ENCODE results near the gene FPGT.
"Not testable (repeated sequence)": the region's sequence is repeated elsewhere in the genome, so short reads cannot be mapped to it uniquely, and the experiment has no call there.

Gene FPGT

DNA sequence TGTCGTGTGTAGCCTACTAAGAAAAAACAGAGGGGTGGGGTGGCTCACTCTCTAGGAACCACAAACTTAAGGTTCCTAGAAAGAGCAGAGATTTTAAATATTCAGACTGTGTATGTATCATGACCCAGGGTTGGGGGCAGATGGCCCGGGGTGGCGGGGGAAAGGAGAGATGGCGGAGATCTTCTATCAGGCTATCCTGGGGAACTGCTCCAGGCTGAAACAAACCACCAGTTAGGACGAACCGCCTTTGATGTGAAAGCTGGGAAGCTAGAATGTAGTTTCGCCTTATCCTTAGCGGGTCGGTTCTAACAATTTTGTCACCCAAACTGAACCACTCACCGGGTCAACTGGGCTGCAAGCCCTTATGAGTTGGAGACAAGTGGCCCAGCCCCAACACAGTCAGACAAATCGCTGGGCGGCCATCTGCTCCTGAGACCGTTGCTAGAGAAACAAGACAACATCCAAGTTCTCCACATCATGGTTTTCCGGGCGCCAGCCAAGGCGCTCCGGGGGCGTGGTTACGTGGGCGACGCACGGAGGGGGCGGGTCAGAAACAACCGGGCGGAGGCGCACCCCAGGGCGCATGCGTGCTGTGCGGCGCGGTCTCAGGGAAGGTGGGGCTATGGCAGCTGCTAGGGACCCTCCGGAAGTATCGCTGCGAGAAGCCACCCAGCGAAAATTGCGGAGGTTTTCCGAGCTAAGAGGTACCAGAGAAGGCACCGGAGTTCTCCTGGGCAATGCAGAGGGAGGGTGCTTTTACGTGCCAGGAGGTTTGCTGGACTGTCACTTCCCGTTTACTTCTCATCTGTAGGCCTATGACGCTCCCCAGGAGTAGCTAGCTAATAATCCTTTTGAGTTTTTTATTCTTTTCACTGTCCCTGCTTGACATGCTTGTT is at the start of gene FPGT, which contains the start of gene LRRIQ3:
TSS of gene FPGT (plus strand) at position 586 of the 896 bp plus-strand sequence. CDS start at position 623, 37 bp downstream.
TSS of gene LRRIQ3 (minus strand) at position 520 of the 896 bp plus-strand sequence. CDS start 14,492 bp downstream, outside the sequence.
- Mint-ChIP-seq H3K9me3 (no peaks in the 10 kb centered on the region), H3K27me3 (no peaks in the 10 kb centered on the region), H3K4me3 (peak within 1 kb of the TSS; percentile 89 to 92), H3K36me3 (no peaks in the 10 kb centered on the region), H3K27ac (peak within 1 kb of the TSS; percentile 89), H3K4me1 (peaks cover 10 to 11% of the 10 kb centered on the region in 2 donors)
- ATAC-seq (replicated peaks) (peak; percentile 93 to 96), DNase-seq (peak; percentile 93)

DNA sequence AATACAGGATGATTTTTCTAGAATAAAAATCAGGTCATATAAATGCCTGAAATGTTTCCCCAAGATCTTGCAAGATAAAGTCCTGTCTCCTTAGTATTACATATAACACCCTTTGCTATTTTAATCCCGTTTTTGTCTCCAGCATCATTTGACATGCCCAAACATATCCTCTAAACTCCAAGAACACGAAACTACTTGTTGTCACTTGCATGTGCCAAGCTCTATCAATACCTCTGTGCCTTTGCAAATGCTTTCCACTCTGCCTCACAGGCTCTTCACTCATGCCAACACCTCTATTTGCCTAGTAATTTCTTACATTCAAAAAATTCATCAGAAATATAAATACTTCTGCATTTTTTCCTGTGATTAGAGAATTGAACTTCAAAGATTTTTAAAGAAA is 38.0 kb upstream of the FPGT start:
- no peak overlapping the region for H3K27ac Mint-ChIP-seq
- ATAC-seq (replicated peaks) = no peak
- H3K4me1 Mint-ChIP-seq = no peaks in the 10 kb centered on the region
- H3K4me3 Mint-ChIP-seq = no peak overlapping the region
- H3K27me3 Mint-ChIP-seq = no peaks in the 10 kb centered on the region
- no peaks in the 10 kb centered on the region for H3K36me3 Mint-ChIP-seq
- H3K9me3 Mint-ChIP-seq = no peaks in the 10 kb centered on the region
- DNase-seq = no peak

DNA sequence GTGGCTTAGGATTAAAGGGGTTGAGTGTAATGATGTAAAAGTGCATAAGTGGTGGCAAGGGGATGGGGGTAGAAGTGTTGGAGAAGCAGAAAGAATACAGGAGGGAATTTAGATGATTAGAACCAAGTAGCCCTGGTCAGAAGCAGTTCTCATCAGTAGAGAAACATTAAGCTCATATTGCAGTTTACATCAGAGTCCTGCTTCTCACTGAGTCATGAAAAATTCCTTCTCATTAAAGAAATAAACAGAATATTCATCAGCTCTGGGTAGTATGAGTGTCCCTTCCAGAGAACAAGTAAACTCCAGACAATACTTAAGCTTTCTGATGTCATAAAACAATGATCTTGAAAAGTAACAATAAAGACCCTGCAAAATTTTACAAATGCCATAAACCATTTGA is 36.5 kb upstream of the FPGT start:
- H3K4me3 Mint-ChIP-seq = no peak overlapping the region
- ATAC-seq (replicated peaks) (no peak), DNase-seq (no peak)

DNA sequence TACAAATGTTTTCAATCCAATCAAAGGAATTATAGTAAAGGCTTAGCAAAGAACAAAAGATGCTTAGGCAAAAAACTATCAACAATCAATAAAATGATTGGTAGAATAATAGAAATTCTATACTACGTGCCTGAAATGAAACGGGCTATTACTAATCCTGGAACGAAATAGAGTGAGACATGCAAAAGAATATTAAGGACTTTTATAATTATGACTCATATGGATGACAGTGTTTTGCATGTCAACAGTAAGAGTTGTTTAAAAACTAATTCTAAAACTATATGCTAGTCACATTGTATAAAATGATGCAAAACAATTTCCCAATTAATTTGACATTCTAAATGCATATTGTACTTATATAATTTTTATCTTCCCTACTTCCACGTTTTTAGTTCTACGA is 35.7 kb upstream of the FPGT start:
- no peaks in the 10 kb centered on the region for H3K27me3 Mint-ChIP-seq
- ATAC-seq (replicated peaks) (no peak), DNase-seq (no peak)
- H3K9me3 Mint-ChIP-seq = no peaks in the 10 kb centered on the region
- H3K27ac Mint-ChIP-seq = no peak overlapping the region
- H3K36me3 Mint-ChIP-seq = no peaks in the 10 kb centered on the region
- no peaks in the 10 kb centered on the region for H3K4me1 Mint-ChIP-seq
- H3K4me3 Mint-ChIP-seq = no peak overlapping the region

More for the DNA sequence above, 36.5 kb upstream of the FPGT start:
- Mint-ChIP-seq H3K27ac (no peak overlapping the region), H3K27me3 (no peaks in the 10 kb centered on the region), H3K9me3 (no peaks in the 10 kb centered on the region), H3K36me3 (no peaks in the 10 kb centered on the region), H3K4me1 (no peaks in the 10 kb centered on the region)

DNA sequence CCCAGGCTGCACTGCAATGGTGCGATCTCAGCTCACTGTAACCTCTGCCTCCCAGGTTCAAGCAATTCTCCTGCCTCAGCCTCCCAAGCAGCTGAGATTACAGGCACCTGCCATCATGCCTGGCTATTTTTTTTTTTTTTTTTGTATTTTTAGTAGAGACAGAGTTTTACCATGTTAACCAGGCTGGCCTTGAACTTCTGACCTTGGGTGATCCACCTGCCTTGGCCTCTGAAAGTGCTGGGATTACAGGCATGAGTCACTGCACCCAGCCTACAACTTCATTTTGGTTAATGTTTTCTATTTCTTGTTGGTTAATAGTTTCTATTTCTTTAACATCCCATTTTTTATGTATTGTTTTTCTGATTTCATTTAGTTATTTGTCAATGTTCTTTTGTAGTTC is 23.6 kb upstream of the FPGT start:
- peaks cover 2 to 10% of the 10 kb centered on the region in 2 donors for H3K36me3 Mint-ChIP-seq
- ATAC-seq (replicated peaks) = not testable (repeated sequence)

DNA sequence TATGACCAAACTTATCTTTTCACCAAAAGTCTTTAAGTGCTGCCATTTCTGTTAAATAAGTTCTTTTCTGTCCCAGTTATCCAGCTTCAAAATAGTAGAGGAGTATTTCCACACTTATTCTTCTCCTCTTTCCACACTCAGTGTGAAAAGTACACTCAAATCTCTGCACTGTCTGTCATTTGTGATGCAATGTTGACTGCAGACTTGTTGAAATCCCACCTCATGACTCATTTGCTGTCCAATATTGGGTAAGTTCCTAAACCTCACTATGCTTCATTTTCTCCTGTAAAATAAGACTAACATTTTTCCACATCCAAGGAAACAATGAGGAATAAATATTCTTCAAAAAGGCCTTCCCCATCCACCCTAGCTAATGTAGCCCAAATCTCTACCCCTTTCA is 17.6 kb upstream of the FPGT start:
- H3K36me3 Mint-ChIP-seq = peaks cover 0 to 1% of the 10 kb centered on the region in 2 donors
- no peaks in the 10 kb centered on the region for H3K4me1 Mint-ChIP-seq
- peaks cover 0 to 2% of the 10 kb centered on the region in 2 donors for H3K9me3 Mint-ChIP-seq
- no peak overlapping the region for H3K27ac Mint-ChIP-seq
- DNase-seq (no peak), ATAC-seq (replicated peaks) (no peak)
- no peak overlapping the region for H3K4me3 Mint-ChIP-seq
- no peaks in the 10 kb centered on the region for H3K27me3 Mint-ChIP-seq

More for the DNA sequence above, 23.6 kb upstream of the FPGT start:
- not testable (repeated sequence) for H3K4me3 Mint-ChIP-seq, H3K27me3 Mint-ChIP-seq, H3K4me1 Mint-ChIP-seq, H3K27ac Mint-ChIP-seq, DNase-seq
- H3K9me3 Mint-ChIP-seq = peaks cover 12 to 20% of the 10 kb centered on the region in 2 donors

DNA sequence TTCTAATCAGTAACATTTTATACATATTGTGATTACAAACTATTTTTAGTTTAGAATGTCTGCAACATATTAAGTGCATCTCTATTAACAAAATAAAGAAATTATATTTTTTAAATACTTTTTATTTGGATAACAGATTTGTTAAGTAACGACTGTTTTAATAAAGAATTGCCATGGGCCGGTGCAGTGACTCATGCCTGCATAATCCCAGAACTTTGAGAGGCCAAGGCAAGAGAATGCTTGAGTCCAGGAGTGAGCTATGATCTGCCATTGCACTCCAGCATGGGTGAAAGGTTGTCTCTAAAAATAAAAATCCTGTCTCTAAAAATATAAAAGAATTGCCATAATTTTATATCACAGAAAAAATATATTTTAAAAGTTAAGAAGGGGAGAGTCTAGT is 4.1 kb upstream of the FPGT start:
- Mint-ChIP-seq H3K36me3 (peaks cover 0 to 9% of the 10 kb centered on the region in 2 donors), H3K27ac (no peak overlapping the region)

DNA sequence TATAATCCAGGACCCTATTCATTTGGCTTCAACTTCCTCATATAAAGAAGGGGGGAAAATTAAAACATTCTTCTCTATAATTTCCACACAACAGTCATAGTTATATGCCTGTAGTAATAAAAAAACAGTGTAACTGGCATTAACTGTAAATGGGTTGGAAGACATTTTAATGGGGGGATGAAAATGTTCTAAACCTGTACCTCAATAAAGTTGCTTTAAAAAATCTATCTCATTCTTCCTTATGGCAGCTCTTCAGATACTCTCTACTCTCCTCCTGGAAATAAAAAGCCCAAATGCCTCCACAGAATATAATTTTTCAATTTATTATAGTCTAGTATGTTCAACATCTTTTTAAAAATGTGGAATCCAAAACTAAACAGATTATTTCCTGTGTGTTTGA is 2.7 kb upstream of the FPGT start:
- H3K27ac Mint-ChIP-seq = no peak overlapping the region

More for the DNA sequence above, 4.1 kb upstream of the FPGT start:
- DNase-seq = no peak
- no peak overlapping the region for H3K4me3 Mint-ChIP-seq
- H3K9me3 Mint-ChIP-seq = peaks cover 0 to 8% of the 10 kb centered on the region in 2 donors
- H3K27me3 Mint-ChIP-seq = no peaks in the 10 kb centered on the region
- H3K4me1 Mint-ChIP-seq = peaks cover 10 to 11% of the 10 kb centered on the region in 2 donors
- no peak for ATAC-seq (replicated peaks)

DNA sequence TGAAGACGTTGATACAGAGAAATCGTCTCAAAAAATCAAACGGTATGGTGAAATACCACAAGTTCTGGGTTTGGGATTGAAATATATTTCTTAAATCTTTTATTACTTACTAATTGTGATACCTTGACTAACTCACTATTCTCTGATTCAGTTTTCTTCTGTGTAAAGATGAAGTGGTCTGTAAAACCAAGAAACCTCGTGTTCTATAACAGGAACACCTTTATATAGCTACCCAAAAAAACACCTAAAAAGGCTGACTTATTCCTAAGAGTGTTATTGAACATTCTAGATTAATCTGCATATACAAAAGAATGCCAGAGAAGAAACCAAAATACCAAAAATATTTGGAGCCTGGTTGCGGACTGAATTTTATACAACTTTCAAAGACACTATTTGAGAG is 787 bp upstream of the FPGT start:
- H3K36me3 Mint-ChIP-seq = no peaks in the 10 kb centered on the region
- H3K27me3 Mint-ChIP-seq = no peaks in the 10 kb centered on the region
- H3K4me1 Mint-ChIP-seq = peaks cover 10 to 11% of the 10 kb centered on the region in 2 donors
- H3K9me3 Mint-ChIP-seq = no peaks in the 10 kb centered on the region
- H3K4me3 Mint-ChIP-seq = peak overlapping the region; percentile 89 to 92
- H3K27ac Mint-ChIP-seq = peak overlapping the region; percentile 89
- DNase-seq (no peak), ATAC-seq (replicated peaks) (peak in 1 of 2 donors; percentile 20)

More for the DNA sequence above, 2.7 kb upstream of the FPGT start:
- H3K4me1 Mint-ChIP-seq = peaks cover 10 to 11% of the 10 kb centered on the region in 2 donors
- H3K9me3 Mint-ChIP-seq = peaks cover 0 to under 1% of the 10 kb centered on the region in 2 donors
- DNase-seq = no peak
- no peak for ATAC-seq (replicated peaks)
- H3K4me3 Mint-ChIP-seq = no peak overlapping the region
- peaks cover 0 to 3% of the 10 kb centered on the region in 2 donors for H3K36me3 Mint-ChIP-seq
- H3K27me3 Mint-ChIP-seq = no peaks in the 10 kb centered on the region

DNA sequence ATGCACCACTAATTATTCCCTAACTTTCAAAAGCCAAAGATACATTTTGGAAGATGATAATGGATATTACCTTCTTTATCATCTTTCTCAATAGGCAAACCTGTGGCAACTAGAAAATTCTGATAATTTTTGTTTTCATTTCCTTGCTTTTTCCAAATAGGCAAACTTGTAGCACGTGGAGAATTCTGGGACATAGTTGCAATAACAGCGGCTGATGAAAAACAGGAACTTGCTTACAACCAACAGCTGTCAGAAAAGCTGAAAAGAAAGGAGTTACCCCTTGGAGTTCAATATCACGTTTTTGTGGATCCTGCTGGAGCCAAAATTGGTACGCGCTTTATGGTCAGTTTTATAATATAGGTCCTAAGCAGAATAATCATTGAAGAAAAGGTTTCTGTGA is 1.5 kb downstream of the FPGT start:
- no peak overlapping the region for H3K27ac Mint-ChIP-seq
- ATAC-seq (replicated peaks) (no peak), DNase-seq (no peak)
- peaks cover 2 to 3% of the 10 kb centered on the region in 2 donors for H3K36me3 Mint-ChIP-seq
- no peaks in the 10 kb centered on the region for H3K27me3 Mint-ChIP-seq
- H3K4me3 Mint-ChIP-seq = no peak overlapping the region
- peaks cover 10 to 11% of the 10 kb centered on the region in 2 donors for H3K4me1 Mint-ChIP-seq
- no peaks in the 10 kb centered on the region for H3K9me3 Mint-ChIP-seq

DNA sequence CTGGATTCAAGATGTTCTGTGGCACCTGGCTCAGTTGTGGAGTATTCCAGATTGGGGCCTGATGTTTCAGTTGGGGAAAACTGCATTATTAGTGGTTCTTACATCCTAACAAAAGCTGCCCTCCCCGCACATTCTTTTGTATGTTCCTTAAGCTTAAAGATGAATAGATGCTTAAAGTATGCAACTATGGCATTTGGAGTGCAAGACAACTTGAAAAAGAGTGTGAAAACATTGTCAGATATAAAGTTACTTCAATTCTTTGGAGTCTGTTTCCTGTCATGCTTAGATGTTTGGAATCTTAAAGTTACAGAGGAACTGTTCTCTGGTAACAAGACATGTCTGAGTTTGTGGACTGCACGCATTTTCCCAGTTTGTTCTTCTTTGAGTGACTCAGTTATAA is 7.2 kb downstream of the FPGT start:
- Mint-ChIP-seq H3K4me1 (no peaks in the 10 kb centered on the region), H3K36me3 (peaks cover 6 to 11% of the 10 kb centered on the region in 2 donors), H3K9me3 (no peaks in the 10 kb centered on the region), H3K27ac (no peak overlapping the region), H3K4me3 (no peak overlapping the region), H3K27me3 (no peaks in the 10 kb centered on the region)
- ATAC-seq (replicated peaks) (no peak), DNase-seq (no peak)

DNA sequence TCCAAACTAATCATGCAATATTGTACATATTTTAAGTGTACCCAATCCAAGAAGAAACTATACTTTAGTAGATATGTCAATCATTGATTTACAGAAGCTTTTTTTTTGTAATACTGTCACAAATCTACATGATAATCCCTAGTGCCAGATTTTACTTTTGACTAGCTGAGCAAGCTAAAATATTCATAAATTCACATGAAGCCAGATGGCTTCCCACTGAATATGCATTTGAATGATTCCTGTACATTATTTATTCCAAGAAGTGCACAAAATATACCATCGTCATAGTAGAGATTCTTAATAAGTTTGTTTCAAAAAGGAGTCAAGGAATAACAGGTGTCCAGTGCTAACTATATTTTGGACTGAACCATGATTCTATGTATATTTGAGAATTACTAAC is 17.2 kb downstream of the FPGT start:
- Mint-ChIP-seq H3K27ac (no peak overlapping the region), H3K4me1 (no peaks in the 10 kb centered on the region), H3K36me3 (no peaks in the 10 kb centered on the region), H3K27me3 (no peaks in the 10 kb centered on the region), H3K4me3 (no peak overlapping the region), H3K9me3 (no peaks in the 10 kb centered on the region)
- DNase-seq = no peak
- no peak for ATAC-seq (replicated peaks)

DNA sequence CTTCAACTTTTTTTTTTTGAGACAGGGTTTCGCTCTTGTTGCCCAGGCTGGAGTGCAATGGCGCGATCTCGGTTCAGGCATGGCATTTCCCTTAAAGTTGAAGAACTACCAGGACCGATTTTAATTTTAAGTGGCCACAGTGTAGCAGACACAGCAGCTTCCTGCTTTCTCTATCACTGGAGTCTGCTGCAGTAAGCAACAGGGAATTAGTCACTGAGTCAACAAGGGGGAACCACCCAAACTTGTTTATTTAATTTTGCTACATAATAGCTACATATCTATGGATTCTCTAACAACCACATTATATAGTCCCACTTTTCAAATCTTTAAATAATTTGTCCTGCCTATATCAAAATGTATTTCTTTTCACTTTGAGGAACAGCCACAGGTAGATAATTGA is 24.7 kb downstream of the FPGT start:
- no peaks in the 10 kb centered on the region for H3K4me1 Mint-ChIP-seq
- no peak for DNase-seq
- no peak overlapping the region for H3K27ac Mint-ChIP-seq
- ATAC-seq (replicated peaks) = no peak
- no peak overlapping the region for H3K4me3 Mint-ChIP-seq
- H3K36me3 Mint-ChIP-seq = peaks cover 2 to 13% of the 10 kb centered on the region in 2 donors
- peaks cover 19 to 22% of the 10 kb centered on the region in 2 donors for H3K9me3 Mint-ChIP-seq
- H3K27me3 Mint-ChIP-seq = no peaks in the 10 kb centered on the region

DNA sequence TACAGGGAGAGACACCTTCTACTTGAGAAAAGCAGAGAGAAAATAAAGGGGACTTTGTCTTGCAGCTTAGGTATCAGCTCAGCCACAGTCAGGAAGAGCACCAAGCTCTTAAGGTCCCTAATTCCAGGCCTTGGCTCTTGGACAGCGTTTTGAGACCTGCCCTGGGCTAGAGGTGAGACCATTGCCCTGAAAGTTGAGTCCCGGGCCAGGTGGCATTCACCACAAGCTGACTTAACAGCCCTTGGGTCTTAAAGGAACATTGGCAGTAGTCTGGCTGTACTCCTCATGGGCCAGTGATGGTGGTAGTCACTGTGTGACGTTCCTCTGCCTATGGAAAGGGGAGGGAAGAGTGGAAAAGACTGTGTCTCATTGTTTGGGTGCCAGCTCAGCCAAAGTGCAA is 25.4 kb downstream of the FPGT start:
- no peak for ATAC-seq (replicated peaks)

DNA sequence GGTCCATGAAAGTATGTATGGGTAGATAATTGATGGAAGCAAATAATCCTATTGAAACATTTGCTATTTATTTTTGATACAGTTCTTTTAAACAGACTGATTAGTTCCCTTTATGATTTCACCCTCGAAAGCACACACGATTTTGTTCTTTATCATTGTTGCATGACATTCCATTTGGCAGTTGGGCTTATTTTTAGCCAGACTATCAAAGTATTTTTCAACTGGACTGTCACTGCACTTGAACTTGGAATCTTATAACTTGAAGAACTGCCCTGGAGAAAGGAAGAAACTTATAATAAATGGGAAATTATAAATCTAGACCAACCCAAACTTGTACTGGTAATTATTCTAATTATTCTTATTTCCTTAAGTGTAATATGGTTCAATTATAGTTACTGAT is 37.1 kb downstream of the FPGT start, which contains the start of gene TNNI3K:
TSS of gene TNNI3K (plus strand) at position 235 of the 400 bp plus-strand sequence. CDS start at position 300, 65 bp downstream.
- Mint-ChIP-seq H3K4me3 (no peak within 1 kb of the TSS), H3K27me3 (no peaks in the 10 kb centered on the region), H3K36me3 (no peaks in the 10 kb centered on the region), H3K27ac (no peak within 1 kb of the TSS), H3K4me1 (no peaks in the 10 kb centered on the region), H3K9me3 (no peaks in the 10 kb centered on the region)
- ATAC-seq (replicated peaks) (no peak), DNase-seq (no peak)

More for the DNA sequence above, 25.4 kb downstream of the FPGT start:
- DNase-seq = no peak
- H3K27ac Mint-ChIP-seq = no peak overlapping the region
- no peaks in the 10 kb centered on the region for H3K27me3 Mint-ChIP-seq
- peaks cover 23 to 25% of the 10 kb centered on the region in 2 donors for H3K9me3 Mint-ChIP-seq
- no peaks in the 10 kb centered on the region for H3K4me1 Mint-ChIP-seq
- no peak overlapping the region for H3K4me3 Mint-ChIP-seq
- peaks cover 2 to 13% of the 10 kb centered on the region in 2 donors for H3K36me3 Mint-ChIP-seq

Data from stimulated activated naive B cell treated with anti-CD40 and anti-IgM and Interleukin-4, amounts not matched to agents 10 μg/mL and 1 μg/mL and 100 μg/mL, for 72 hours (primary cell).